Prostate gland (tissue), 2 donors: ENCODE data around the gene LHX4.

Source experiments
- POLR2A ChIP-seq: fragments of 450-650 bp; IDR thresholded peaks from one replicate; pipeline ENCODE4 v1.6.1; 2016; ENCODE audit warnings: antibody characterized with exemption, mild to moderate bottlenecking
- POLR2AphosphoS5 ChIP-seq: sonication (generic); formaldehyde crosslinking; IDR thresholded peaks from one replicate; pipeline ENCODE4 v1.6.1; 2017; ENCODE audit warnings: antibody characterized with exemption
- TF ChIP-seq, protein P1 (sequence below), 4 experiments: fragments of 200-600 bp in 2 of 4; fragments of 450-650 bp in 2 of 4; sonication (generic) in 2 of 4; IDR thresholded peaks; 1 replicate in 3 of 4; 2 replicates in 1 of 4; pipeline ENCODE4 v1.5.1; 2016 to 2019; ENCODE audit warnings: antibody characterized with exemption in 4 of 4, mild to moderate bottlenecking in 2 of 4, moderate library complexity in 2 of 4

DNA sequence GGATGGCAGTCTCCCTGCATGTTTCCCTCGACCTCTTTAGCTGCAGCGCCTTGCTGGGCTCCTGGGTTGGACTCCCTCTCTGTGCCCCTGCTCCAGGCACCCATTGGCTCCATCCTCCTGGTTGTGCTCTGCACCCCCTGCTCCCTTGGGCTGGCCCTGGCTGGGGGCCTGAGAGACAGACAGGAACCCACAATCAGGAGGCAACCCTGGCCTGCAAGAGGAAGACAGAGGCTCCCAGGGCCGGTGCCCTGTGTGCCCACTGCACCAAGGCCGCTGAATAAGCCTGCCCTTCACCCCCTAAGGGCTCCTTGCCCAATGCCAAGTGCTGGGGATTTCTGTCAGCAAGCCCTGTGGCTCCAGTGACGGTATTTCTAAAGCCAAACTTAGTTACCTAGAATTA, 31.5 kb upstream of the LHX4 start:
- no peak for TF ChIP-seq POLR2A
- TF ChIP-seq, protein P1, sequence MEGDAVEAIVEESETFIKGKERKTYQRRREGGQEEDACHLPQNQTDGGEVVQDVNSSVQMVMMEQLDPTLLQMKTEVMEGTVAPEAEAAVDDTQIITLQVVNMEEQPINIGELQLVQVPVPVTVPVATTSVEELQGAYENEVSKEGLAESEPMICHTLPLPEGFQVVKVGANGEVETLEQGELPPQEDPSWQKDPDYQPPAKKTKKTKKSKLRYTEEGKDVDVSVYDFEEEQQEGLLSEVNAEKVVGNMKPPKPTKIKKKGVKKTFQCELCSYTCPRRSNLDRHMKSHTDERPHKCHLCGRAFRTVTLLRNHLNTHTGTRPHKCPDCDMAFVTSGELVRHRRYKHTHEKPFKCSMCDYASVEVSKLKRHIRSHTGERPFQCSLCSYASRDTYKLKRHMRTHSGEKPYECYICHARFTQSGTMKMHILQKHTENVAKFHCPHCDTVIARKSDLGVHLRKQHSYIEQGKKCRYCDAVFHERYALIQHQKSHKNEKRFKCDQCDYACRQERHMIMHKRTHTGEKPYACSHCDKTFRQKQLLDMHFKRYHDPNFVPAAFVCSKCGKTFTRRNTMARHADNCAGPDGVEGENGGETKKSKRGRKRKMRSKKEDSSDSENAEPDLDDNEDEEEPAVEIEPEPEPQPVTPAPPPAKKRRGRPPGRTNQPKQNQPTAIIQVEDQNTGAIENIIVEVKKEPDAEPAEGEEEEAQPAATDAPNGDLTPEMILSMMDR (IDR thresholded peaks at IDR 0.05), result no peak
- TF ChIP-seq POLR2AphosphoS5, result no peak
